Stimulated activated CD4-positive, alpha-beta T cell treated with anti-CD3 and anti-CD28 coated beads, Interleukin-12 subunit alpha, Interleukin-12 subunit beta, amount 100 ng/mL, for 4 hours (primary cell): ENCODE results near the gene METTL14.
"Not testable (repeated sequence)": the region's sequence is repeated elsewhere in the genome, so short reads cannot be mapped to it uniquely, and the experiment has no call there.

Experiments used
- DNase-seq: peaks from one replicate; pipeline ENCODE4 v3.0.0-alpha.2; 2020

The METTL14 gene

DNA sequence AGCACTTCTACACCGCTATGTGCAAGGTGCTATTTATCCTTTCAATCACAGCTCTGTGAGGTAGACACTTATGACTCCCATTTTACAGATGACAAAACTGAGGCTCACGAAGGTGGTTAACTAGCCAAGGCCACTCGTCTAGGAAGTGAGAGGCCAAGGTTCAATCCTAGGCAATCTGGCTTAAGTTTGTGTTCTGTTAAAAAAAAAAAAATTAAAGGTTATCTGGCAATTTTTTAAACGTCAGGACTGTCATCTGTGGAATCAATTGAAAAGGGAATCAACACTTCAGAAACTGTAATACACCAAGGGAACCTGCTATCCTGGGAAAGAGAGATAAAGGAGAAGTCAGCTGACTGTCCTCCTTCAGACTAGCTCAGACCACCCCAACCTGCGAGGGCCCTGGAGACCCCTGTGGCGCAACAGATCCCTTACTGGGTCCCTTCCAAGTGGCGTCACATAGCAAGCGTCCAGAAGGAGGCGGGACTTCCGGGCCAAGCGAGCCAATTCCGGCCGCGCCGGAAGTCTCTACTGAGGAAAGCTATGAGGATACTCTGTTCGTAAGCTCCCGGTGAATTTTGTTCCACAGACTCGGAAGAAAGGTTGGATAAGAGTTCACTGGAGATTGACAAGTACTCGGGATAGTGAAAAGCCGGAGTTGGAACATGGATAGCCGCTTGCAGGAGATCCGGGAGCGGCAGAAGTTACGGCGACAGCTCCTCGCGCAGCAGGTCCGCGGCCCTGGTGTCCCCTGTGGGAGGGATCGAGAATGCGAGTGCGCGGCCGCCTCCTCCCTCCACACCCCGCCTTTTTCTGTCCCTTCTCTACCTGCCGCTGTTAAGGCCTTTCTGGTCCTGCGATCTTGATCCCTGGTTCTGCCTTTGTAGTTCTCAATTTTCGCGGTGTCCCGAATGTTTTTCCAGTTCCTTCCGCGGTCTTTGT is at the start of gene METTL14:
TSS of gene METTL14 (plus strand) at position 520 of the 939 bp plus-strand sequence. CDS start at position 663, 143 bp downstream.
- peak; percentile 87 for DNase-seq

DNA sequence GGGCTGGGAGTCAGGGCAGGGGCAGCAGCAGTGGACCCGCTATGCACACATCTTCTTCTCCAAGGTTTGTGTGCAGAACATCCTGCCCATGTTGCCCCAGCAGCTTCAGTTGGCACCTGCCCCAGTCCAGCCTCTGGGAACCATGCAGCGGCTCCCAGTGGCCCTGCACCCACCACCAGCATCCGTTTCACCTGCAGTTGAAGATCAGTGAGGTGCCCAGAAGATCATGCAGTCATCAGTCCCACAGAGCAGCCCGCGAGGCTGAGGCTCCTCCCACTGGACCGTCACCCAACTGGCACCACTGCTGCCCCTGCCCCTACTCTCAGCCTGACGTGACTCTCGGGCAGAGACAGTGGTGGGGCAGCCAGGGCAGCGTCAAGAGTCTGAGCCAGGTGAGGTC is 49.1 kb upstream of the METTL14 start:
- DNase-seq, result not testable (repeated sequence)

DNA sequence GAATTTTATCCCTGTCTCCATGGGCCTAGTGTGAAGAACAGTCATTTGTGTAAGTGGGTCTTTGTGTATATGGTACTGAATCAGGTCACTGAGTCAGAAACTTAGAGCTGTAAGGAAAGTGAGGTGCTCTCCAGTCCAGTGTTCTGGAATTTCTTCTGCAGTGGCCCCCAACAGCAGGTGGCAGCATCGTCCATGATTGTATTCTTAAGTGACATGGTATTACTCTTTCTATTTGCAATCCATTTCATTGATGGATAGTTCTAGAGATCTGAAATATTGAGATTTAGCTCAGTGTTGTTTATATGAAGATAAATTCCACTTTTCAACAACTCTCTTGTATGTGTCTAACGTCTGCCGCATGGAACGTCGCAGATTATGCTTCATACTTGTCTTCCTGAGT is 20.5 kb upstream of the METTL14 start:
- DNase-seq, result not testable (repeated sequence)

DNA sequence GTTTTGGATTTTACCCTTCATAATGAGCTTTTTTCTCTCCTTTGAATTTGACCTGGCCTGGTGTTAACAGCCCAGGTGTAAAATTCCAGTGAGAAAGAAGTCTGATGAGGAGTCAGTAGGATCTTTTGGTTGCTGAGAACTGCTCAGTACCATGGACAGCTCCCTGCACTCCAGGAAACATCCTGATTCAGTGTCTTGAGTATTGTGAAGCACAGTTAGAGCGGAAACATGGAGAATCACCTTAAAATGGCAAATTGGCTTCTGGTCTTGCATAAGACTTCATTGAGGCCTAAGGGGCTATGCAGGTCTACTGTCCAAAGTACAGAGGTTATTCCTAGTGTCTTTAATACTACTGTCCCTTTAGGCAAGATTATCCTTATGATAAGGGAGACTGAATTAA is 16.0 kb upstream of the METTL14 start:
- peak; percentile 16 for DNase-seq

DNA sequence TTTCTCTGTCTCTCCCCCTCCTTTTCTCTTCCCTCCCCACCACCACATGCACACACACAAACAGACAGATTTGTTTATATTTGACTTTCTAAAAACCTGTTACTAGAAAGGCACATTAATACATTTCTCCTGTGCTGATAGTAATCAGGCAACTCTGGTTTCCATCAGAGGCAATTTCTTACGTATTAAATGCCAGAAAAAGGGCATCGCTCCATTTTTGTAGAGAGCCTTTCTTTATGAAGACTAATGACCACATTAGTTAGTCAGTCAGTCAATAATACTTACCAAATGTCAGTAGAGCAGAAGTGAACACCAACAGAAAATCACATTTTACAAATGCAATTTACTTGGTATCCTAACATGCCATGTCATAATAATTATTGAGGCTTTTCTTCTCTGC is 14.2 kb upstream of the METTL14 start:
- not testable (repeated sequence) for DNase-seq

GRCh38 chr4:118676128-118676527 is 9.1 kb upstream of the METTL14 start:
- no peak for DNase-seq

DNA sequence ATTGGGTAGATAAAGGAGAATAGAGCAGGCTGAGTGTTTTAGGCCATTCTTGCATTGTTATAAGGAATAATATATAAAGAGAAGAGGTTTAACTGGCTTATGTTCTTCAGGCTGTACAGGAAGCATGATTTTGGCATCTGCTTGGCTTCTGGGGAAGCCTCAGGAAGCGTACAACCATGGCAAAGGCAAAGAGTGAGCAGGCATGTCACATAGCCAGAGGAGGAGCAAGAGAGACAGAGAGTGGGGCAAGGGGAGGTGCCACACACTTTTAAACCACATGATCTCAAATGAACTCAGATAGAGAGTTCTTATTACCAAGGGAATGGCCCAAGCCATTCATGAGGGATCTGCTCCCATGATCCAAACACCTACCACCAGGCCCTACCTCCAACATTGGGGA is 4.4 kb upstream of the METTL14 start:
- DNase-seq, result no peak

DNA sequence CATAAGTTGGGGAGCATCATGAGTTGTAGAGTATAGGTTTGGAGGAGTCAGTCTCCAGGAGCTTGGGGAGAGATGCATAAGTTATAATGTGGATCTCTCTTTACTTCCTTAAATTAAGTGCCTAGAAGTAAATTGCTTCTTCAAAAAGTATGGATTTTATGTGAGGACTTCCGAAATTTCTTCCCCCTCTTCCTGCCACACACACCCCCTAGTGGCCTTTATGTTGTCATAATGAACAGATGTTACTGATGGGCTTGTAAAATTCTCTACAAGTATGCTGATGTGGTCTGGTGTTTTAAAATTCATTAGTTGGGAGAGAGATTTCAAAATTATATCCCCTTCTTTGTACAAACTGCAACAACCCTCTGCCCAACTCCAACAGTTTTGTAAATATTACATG is 2.3 kb upstream of the METTL14 start:
- DNase-seq, result no peak

DNA sequence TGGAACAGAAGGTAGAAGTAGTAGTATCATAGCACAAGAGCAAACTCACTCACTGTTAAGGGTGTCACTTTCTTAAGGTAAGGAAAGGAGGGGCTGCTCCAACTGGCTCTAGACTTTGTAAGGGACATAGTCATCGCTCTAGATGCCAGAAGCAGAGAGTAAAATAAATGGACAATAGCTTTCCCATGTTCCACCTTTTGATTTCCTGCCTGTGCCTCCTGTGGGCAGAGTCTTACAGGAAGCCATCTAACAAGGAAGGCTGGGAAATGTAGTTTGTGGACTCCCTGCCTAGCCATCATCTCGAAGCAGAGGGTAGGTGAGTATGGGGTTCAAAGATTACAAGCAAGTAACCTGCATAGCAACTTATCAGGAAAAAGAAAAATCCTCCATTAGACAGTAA is 1.7 kb upstream of the METTL14 start:
- DNase-seq, result no peak

- DNase-seq, result no peak
Observed at GRCh38 chr4:118703118-118703517, 17.9 kb downstream of the METTL14 start.

- DNase-seq, result no peak
Observed at GRCh38 chr4:118711052-118711451, 25.9 kb downstream of the METTL14 start.

DNA sequence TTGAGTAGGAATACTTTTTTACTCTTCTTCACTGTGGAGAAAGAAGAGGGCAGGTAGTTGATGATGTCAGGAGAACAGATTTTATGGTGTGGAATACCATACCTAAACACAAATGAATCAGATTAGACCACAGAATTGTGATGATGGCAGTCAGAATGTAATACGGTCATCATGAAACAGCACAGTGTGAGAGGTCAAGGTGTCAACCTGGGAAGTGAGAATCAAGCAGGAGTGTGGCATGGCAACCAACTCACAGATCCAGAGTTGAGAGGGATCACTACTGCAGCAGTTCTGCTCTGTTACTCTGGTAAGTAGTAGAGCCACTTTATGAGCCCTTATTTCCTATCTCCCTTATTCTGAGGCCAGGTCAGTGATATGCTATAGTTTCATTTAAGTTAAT is 27.7 kb downstream of the METTL14 start:
- DNase-seq, result no peak

DNA sequence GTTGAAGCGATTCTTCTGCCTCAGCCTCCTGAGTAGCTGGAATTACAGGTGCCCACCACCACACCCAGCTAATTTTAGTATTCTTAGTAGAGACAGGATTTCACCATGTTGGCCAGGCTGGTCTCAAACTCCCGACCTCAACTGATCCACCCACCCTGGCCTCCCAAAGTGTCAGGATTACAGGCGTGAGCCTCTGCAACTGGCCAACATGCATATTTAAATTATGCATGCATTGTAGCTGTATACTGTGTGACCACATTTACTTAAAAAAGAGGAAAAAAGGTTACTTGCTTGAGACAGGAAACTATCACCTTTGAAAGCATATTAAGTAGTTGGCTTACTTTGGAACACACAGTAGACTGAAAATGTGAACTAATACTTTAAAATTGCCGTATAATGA is 29.5 kb downstream of the METTL14 start:
- DNase-seq, result no peak

DNA sequence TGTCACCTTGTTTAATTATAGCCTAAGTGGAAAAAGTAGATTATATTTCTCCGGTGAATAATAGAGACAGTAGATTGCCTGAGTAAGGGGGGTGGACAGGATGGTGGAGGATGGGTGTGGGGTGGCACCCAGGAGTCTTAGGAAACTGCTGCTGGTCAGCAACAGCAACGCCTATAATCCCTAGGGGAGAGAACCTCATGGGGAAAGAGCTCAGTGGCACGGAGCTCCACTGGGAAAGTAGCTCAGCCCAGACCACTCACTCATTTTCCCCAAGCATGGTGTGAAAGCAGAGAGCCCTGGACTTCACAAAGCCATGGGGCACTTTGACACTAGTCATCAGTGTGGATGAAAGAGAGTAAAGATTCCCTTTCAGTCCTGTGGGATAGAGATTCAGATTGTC is 31.1 kb downstream of the METTL14 start:
- no peak for DNase-seq

DNA sequence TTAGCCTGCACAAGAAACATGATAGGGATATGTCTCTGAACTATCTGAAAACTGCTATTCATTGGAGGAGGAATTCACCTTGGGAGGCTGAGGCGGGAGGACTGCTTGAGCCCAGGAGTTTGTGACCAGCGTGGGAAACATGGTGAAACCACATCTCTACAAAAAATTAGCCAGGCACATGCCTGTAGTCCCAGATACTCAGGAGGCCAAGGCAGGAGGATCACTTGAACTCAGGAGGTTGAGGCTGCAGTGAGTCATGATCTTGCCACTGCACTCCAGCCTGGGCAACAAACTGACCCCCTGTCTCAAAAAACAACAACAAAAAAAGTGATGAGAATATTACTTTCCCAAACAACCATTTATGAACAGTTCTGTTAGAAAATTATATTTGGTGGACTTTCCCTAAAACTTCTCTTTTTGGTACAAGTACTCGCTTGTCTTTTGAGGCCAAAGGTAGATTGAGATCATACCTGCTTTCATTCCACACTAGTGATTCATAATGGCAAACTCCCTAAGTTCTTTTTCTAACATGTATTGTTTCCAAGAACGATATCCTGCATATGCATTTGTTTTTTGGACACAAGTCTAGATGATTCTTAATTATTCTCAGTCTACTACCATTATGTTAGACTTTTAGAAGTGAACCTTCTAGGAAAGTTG is 33.4 kb downstream of the METTL14 start:
- no peak for DNase-seq

GRCh38 chr4:118721752-118722151 is 36.6 kb downstream of the METTL14 start:
- DNase-seq, result no peak

DNA sequence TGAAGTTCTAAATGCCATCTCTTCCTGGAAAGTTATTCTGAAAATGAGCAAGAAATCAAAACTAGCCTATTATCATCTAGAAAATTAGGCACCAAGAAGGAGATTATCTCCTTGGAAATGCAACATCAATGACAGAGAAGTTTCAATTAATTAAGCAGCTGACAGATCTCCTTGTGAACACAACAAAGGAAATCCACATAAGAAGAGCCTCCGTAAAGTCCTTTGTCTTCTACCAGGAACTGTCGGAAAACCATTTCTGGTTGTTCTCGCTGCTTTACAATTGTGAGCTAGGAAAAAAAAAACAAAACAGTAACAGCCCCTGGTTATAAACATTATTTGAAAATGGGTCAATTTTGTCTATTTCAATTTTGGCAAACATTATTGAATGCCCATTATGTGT is 38.2 kb downstream of the METTL14 start:
- DNase-seq, result no peak

GRCh38 chr4:118727360-118727759 is 42.2 kb downstream of the METTL14 start:
- no peak for DNase-seq

DNA sequence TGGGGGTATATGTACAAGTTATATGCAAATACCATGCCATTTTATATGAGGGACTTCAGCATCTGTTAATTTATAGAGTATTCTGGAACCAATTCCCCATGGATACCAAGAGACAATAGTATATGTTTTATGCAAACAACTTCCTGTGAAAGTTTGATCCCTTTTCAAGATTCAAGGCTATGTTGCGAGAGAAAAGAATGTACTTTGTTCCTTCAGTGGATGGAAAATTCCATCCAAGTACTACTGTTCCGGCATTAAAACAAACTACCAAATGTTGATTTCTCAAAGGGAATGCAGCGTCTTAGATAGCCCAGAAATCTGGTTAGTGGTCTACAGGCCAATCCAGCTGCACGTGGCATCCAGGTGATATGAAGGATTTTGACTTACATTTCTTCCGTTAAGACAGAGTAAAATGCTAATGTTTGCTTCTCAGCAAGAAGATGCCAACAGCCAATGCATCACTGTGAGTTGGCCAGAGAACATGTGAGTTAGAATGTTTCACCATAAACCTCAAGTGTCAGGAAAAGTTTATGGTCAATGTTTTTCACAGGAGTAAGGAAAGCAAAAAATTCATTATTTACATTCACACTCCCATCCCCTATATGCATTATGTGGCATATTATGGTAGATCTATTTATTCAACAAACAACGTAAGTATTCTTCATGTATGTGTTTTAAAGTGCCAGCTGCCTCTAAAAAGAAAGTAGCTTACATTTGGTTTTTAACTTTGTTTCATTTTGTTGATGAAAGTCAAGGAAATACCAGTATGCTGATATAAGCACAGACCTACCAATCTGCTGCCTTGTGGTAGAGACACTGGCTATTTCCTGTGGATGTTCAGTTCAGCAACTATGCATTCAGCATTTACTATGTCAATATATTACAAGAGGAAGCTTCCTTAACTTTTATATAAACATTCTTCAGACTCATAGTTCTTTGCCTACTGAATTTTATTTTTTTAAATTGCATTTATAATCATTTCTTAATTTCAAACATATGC is 44.4 kb downstream of the METTL14 start:
- DNase-seq, result no peak

DNA sequence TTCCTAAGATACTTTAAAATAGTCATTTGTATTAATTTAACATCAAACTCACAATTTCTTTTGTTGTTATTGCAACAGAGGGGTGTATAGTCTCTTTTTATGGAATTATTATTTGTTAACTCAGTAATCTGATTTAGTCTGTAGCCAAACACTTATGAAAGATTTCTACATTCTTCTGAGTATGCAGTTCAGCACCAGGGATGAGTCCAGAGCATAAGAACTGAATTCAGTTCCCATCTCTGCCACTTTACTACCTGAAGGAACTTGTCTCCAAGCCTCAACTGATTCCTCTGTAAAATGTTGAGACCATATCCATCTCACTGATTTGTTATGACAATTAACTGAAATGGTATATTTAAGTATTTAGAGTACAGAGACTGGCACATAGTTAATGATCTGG is 45.5 kb downstream of the METTL14 start:
- DNase-seq, result no peak

DNA sequence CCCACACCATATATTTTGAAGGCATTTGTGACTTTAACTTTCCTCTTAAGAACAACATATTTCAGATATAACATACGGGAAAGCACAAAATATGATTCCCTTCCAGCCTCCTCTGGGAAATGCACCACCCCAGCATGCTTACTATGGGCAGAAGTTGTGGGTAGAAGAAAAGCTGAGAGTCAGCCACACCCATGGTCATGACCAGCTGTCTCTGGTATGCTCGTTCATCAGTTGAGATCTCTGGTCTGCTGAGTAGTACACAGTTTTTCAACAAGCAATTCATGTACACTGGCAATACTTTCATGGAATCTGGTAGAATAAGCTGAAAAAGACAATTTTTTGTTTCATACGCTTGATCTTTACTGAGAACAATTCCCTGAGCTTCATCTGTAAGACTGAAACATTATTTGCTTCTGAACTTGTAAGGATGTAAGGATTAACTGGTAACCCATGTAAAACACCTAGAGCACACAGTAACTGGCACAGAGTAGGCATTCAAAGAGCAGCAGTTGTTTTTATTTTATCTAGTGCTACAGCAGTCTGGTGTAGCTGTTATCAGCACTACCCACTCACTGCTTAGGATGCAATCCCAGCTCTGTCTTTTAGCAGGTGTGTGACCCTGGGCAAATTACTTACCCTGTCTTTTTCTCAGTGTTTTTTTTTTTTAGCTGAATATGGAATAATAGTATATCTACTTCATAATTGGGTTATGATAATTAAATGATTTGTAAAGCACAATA is 47.6 kb downstream of the METTL14 start:
- no peak for DNase-seq

DNA sequence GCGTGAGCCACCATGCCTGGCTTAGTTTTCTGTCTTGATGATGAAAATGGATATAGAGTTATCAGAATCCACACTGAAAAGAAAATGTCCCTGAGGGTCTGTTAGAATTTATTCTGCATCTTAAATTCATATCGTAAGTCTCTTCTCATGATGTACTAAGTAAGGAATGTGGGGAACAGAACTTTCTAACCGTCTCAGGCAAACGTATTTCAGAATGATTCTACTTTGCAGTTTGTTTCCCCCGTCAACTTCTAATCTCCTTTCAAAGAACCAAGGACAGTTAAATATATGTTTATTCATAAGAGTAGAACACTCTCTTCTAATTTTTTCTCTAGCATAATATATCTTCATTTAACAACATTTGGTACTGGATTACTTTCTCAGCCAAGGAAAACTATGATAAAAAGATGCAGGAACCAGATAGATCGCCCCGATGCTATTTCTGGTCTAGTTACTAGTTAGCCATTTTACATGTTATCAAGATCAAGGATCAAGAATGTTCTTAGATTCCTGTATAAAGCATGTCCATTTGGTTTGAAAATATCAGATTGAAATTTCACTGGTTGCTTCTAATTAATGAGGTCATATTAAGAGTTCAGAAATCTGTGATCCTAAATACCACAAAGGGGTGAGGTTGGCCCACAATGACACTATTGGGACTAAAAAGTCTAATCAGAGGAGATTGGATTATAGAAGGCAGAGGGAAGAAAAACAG is 49.5 kb downstream of the METTL14 start:
- no peak for DNase-seq
